ENCODE data around the gene CDK4. TPM values are rescaled to one million over a fixed set of nuclear protein-coding genes. Genes with fewer than 3 reads are reported as not detected.

Gene CDK4
- total RNA-seq, 1 donor from 2014 or later: 102 TPM

GRCh38 chr12:57762463-57762862, 10.4 kb upstream of the CDK4 start:
- H3K27me3 ChIP-seq: peaks cover 20% of the 10 kb centered on the region
- TF ChIP-seq POLR2A (IDR thresholded peaks at IDR 0.05) (no peak), CTCF (IDR thresholded peaks at IDR 0.05) (no peak)
- H3K4me3 ChIP-seq: no peak overlapping the region

GRCh38 chr12:57761391-57761998, 9.4 kb upstream of the CDK4 start:
- Histone ChIP-seq H3K27ac (no peak overlapping the region), H3K4me3 (no peak overlapping the region), H3K9me3 (no peaks in the 10 kb centered on the region), H3K4me1 (peaks cover 24% of the 10 kb centered on the region), H3K36me3 (no peaks in the 10 kb centered on the region), H3K27me3 (peaks cover 20% of the 10 kb centered on the region)
- intact Hi-C loops (cut with DNase I): no loop called here
- TF ChIP-seq CTCF (IDR thresholded peaks at IDR 0.05): no peak
- TF ChIP-seq POLR2AphosphoS5 (IDR thresholded peaks at IDR 0.05; ENCODE audit: insufficient read depth in 1 of 2, low read depth in 1 of 2): no peak
- no peak for TF ChIP-seq POLR2A (IDR thresholded peaks at IDR 0.05)
- DNase-seq (ENCODE audit: extremely low spot score in 2 of 2): no peak

More at GRCh38 chr12:57762463-57762862, 10.4 kb upstream of the CDK4 start:
- H3K36me3 ChIP-seq: no peaks in the 10 kb centered on the region
- H3K27ac ChIP-seq: no peak overlapping the region
- peaks cover 26% of the 10 kb centered on the region for H3K4me1 ChIP-seq
- H3K9me3 ChIP-seq: no peaks in the 10 kb centered on the region
- intact Hi-C loops (cut with DNase I): no loop called here
- no peak for DNase-seq (ENCODE audit: extremely low spot score in 2 of 2)

GRCh38 chr12:57760347-57760982, 8.4 kb upstream of the CDK4 start:
- Histone ChIP-seq H3K9me3 (no peaks in the 10 kb centered on the region), H3K36me3 (no peaks in the 10 kb centered on the region), H3K4me1 (peaks cover 23% of the 10 kb centered on the region), H3K4me3 (no peak overlapping the region), H3K27ac (no peak overlapping the region), H3K27me3 (peaks cover 15% of the 10 kb centered on the region)
- DNase-seq (ENCODE audit: extremely low spot score in 2 of 2): no peak
- intact Hi-C loops (cut with DNase I): no loop called here
- TF ChIP-seq POLR2A (IDR thresholded peaks at IDR 0.05) (no peak), POLR2AphosphoS5 (IDR thresholded peaks at IDR 0.05; ENCODE audit: insufficient read depth in 1 of 2, low read depth in 1 of 2) (no peak), CTCF (IDR thresholded peaks at IDR 0.05) (no peak)

GRCh38 chr12:57759360-57759980, 7.4 kb upstream of the CDK4 start:
- no peak overlapping the region for H3K27ac ChIP-seq
- H3K9me3 ChIP-seq: no peaks in the 10 kb centered on the region
- peaks cover 10% of the 10 kb centered on the region for H3K27me3 ChIP-seq
- H3K4me3 ChIP-seq: no peak overlapping the region
- TF ChIP-seq CTCF (IDR thresholded peaks at IDR 0.05): no peak
- no peak for TF ChIP-seq POLR2AphosphoS5 (IDR thresholded peaks at IDR 0.05; ENCODE audit: insufficient read depth in 1 of 2, low read depth in 1 of 2)
- TF ChIP-seq POLR2A (IDR thresholded peaks at IDR 0.05): no peak
- intact Hi-C loops (cut with DNase I): no loop called here
- no peaks in the 10 kb centered on the region for H3K36me3 ChIP-seq
- DNase-seq (ENCODE audit: extremely low spot score in 2 of 2): no peak
- H3K4me1 ChIP-seq: peaks cover 17% of the 10 kb centered on the region

All from vagina (tissue), 2 donors.